Measurements from ENCODE around the gene MRPL24. TPM values are rescaled to one million over a fixed set of nuclear protein-coding genes. Genes with fewer than 3 reads are reported as not detected.

Gene MRPL24
- total and polyA plus RNA-seq, 8 donors, result 42.8 to 62.2 (median 55.4) TPM

GRCh38 chr1:156738916-156739315 is 2.0 kb downstream of the MRPL24 start:
- Histone ChIP-seq H3K27me3 (no peaks in the 10 kb centered on the region), H3K4me3 (no peak overlapping the region)
- intact Hi-C loops (cut with DNase I), result loop anchor here in 1 of 2 donors (5.0 kb wide), 1 partner anchor 33 kb away; no protein-coding TSS in a partner anchor

GRCh38 chr1:156738407-156738806 is 2.5 kb downstream of the MRPL24 start:
- intact Hi-C loops (cut with DNase I), result loop anchor here in 1 of 2 donors (5.0 kb wide), 1 partner anchor 34 kb away; no protein-coding TSS in a partner anchor
- H3K36me3 ChIP-seq, result peaks cover 0 to 55% of the 10 kb centered on the region in 2 donors

More at GRCh38 chr1:156738916-156739315, 2.0 kb downstream of the MRPL24 start:
- H3K36me3 ChIP-seq, result peaks cover 0 to 55% of the 10 kb centered on the region in 2 donors
- no peak for DNase-seq
- peaks cover 5 to 34% of the 10 kb centered on the region in 2 donors for H3K4me1 ChIP-seq
- no peaks in the 10 kb centered on the region for H3K9me3 ChIP-seq
- ATAC-seq, result no peak
- no peak overlapping the region for H3K27ac ChIP-seq
- TF ChIP-seq CTCF (IDR thresholded peaks at IDR 0.05), result no peak

GRCh38 chr1:156733989-156734584 is 6.8 kb downstream of the MRPL24 start:
- intact Hi-C loops (cut with DNase I), result no loop called here
- H3K4me3 ChIP-seq, result no peak overlapping the region
- no peak for DNase-seq
- ATAC-seq, result no peak
- no peaks in the 10 kb centered on the region for H3K27me3 ChIP-seq
- H3K9me3 ChIP-seq, result no peaks in the 10 kb centered on the region
- H3K4me1 ChIP-seq, result peaks cover 5 to 12% of the 10 kb centered on the region in 2 donors
- H3K27ac ChIP-seq, result no peak overlapping the region
- H3K36me3 ChIP-seq, result peaks cover 0 to 59% of the 10 kb centered on the region in 2 donors
- TF ChIP-seq CTCF (IDR thresholded peaks at IDR 0.05), result no peak

More at GRCh38 chr1:156738407-156738806, 2.5 kb downstream of the MRPL24 start:
- no peaks in the 10 kb centered on the region for H3K9me3 ChIP-seq
- H3K27ac ChIP-seq, result no peak overlapping the region
- no peak for DNase-seq
- no peaks in the 10 kb centered on the region for H3K27me3 ChIP-seq
- no peak overlapping the region for H3K4me3 ChIP-seq
- TF ChIP-seq CTCF (IDR thresholded peaks at IDR 0.05), result no peak
- no peak for ATAC-seq
- H3K4me1 ChIP-seq, result peaks cover 5 to 29% of the 10 kb centered on the region in 2 donors

- Histone ChIP-seq H3K27ac (peak within 1 kb of the TSS; percentile 89 to 98), H3K27me3 (no peaks in the 10 kb centered on the region), H3K36me3 (peaks cover 0 to 43% of the 10 kb centered on the region in 2 donors), H3K9me3 (no peaks in the 10 kb centered on the region), H3K4me3 (peak within 1 kb of the TSS; percentile 53 to 64), H3K4me1 (peaks cover 32 to 55% of the 10 kb centered on the region in 2 donors)
- peak; percentile 93 for ATAC-seq
- peak; percentile 94 to 99 (median 98) for DNase-seq
- intact Hi-C loops (cut with DNase I), result no loop called here
- no peak for TF ChIP-seq CTCF (IDR thresholded peaks at IDR 0.05)
These were observed 12.1 kb downstream of the MRPL24 start, which contains the start of gene ISG20L2 for GRCh38 chr1:156728599-156729462. ISG20L2 (minus strand) TSS chr1:156728766; CDS start chr1:156727652, 1,114 bp downstream.
